Stimulated activated CD4-positive, alpha-beta T cell treated with anti-CD3 and anti-CD28 coated beads, Interleukin-12 subunit alpha, Interleukin-12 subunit beta, amount 100 ng/mL, for 48 hours (primary cell): ENCODE results near the gene PDE3A.

Experiments used
- DNase-seq, 3 donors: peaks; one replicate each; pipeline ENCODE4 v3.0.0-alpha.2; 2020; ENCODE audit warnings: low read depth in 2 of 3, low spot score in 1 of 3

The PDE3A gene

DNA sequence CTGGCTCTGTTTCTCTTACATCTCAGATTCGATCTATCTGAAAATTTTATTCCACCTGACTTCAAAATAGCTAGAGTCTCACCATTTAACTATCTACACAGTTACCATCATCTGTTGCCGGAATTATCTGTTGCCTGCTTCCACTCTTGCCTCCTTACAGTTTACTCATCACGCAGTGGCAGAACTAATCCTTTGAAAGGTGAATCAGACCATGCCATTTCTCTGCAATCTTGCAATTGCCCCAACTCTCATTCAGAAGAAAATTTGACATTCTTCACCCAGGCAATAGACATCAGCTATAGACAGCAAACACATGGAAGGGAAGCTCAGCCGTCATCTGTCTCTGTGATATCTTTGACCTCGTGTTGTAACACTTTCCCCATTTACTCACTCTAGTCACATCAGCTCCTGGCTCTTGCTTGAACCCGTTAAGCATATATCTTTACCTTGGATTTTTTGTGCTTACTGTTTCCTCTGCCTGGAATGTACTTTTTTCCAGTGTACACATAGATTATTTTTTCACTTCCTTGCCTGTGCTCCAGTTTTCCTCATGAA, 85.5 kb downstream of the PDE3A start:
- no peak for DNase-seq

DNA sequence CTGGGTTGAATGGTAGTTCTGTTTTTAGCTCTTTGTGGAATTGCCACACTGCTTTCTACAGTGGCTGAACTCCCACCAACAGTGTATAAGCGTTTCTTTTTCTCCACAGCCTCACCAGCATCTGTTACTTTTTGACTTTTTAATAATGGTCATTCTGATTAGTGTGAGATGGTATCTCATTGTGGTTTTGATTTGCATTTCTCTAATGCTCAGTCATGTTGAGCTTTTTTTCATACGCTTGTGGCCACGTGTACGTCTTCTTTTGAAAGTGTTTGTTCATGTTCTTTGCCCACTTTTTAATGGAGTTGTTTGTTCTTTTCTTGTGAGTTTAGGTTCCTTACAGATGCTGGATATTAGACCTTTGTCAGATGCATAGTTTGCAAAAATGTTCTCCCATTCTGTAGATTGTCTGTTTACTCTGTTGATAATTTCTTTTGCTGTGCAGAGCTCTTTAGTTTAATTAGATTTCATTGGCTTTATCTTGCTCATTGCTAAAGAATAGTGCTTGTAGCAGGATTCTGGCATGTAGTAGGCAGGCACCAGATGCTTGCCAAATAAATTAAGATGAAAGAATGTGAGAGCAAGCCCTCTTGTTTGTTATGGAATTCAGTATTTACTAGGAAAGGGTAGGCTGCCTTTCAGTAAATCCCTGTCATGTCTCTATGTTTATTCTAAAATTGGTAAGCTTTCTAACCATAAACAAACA, 86.8 kb downstream of the PDE3A start:
- no peak for DNase-seq

DNA sequence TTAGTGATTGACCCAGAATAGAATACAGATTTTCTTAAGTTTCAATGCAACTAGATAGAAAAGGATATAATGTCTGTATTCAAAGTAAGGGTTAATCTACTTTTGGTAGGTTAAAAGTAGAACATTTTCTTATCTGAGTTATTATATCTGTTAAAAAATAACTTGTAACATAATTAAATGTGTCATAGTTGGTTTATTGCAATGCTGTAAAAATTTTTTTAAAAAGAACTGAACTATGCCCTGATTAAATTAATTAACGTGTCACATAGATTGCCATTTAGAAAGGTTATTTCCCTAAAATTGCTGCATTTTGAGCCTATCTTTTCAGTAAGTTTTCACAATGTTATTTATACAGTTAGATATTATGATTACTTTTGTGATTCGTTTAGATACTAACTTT, 89.2 kb downstream of the PDE3A start:
- no peak for DNase-seq

DNA sequence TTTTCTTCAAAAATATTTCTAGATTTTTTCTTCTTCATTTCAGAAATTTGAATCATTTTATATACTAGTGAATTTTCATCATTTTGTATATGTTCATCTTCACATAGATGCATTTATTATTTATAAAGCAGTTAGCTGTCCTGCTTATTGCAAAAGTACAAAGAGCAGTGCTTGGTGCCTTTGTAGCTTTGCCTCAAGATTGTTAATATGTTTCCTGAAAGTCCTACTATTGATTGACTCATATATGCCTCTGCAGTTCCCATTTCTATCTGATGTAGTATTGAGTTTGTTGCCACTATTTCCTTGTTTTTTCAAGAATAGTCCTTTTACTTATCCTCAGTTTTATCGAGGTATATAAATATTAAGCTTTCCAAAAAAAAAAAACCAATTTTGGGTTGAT, 89.7 kb downstream of the PDE3A start:
- DNase-seq, result no peak

DNA sequence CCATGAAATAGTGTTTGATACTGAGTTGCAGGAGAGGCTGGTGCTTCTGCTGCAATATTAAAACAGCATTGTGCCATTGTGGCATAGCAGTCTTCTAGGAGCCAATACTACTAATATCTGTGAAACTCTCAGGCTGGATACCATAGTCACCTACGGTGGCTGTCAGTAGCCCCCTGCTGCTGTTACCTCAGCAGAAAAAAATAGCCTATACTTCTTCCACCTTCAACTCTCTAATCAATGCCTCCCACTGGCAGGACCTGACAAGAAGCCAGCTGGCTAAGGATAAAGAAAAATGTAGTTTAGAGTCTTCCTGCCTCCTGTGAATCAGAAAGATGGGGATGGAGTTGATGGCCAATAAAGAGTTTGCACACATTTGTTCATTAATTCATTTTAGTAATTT, 91.6 kb downstream of the PDE3A start:
- DNase-seq, result no peak

DNA sequence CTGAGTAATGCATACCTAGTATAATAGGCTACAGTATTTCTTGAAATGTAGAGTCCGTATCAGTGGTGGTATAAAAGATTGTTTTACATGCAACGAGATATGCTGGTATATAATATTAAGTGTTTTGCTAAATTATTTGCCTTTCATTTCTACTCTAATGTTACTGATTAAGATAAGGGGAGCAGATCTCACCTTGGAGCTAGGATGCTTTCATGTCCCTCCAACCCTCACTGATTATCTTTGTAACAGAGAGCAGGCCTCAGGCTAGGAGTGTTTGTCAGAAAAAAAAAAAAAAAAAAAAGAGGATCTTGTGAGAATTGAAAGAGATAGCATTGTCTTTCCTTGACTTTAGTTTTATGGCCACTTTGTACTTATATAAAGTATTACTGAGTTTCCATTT, 92.6 kb downstream of the PDE3A start:
- no peak for DNase-seq

DNA sequence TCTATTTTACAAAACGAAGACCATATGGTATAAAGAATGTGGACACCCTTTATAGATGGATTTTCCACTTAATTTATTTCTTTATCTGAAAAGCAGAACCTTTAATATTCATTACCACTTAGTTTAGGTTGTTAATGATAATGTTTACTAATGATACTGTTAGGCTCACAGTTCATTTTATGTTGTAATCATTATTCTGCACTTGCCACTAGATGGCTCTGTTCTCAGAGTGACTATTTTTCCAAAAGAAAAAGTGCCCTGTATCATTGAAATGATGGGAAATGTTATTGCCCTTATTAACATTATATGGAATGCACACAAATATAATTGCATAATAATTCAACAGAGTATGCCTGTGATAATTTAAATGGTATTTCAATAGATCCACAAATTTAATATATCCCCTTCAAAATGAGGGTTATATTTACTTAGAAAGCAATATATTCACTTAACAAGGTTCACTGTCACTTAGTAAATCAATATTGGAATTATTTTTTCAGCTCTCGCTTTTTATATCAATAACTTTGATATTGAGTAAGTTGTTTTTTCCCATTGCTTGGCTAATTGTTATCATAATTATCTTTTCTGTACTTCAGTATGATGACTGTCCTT, 95.7 kb downstream of the PDE3A start:
- no peak for DNase-seq

DNA sequence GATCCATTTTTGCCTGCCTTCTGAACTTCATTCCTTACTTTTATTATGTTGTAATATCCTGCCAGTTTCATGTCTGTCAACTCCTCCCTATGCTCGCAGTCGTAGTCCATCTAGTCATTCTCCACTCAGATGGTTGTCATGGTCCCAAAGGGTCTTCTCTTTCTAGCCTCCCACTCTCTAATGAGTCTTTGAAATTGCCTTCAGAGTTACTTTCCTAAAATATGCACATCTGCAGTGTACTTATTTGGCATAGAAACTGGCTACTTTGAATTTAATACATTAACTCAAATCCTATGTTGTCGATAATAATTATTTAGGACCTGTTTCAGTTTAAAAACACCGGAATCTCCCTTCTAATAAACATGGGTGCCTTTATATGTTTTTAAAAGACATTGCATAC, 101.0 kb downstream of the PDE3A start:
- no peak for DNase-seq

DNA sequence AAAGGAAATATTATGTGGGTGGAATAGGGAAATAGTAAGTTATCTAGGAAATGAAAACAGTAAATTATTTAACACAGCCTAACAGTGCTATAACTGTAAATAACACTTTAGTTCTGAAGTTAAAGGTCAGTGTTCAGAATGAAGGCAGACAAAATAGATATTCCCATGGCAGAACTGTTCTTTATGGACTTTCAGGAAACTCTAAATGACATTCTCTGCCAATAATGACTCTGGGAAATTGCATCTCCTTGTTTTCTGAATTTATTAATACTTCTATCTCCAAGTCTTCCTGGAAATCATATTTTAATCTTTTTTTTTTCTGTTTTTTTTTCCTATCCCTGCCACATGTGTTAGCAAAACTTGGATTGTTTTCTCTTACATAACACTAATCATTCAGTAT, 101.4 kb downstream of the PDE3A start:
- DNase-seq, result no peak

DNA sequence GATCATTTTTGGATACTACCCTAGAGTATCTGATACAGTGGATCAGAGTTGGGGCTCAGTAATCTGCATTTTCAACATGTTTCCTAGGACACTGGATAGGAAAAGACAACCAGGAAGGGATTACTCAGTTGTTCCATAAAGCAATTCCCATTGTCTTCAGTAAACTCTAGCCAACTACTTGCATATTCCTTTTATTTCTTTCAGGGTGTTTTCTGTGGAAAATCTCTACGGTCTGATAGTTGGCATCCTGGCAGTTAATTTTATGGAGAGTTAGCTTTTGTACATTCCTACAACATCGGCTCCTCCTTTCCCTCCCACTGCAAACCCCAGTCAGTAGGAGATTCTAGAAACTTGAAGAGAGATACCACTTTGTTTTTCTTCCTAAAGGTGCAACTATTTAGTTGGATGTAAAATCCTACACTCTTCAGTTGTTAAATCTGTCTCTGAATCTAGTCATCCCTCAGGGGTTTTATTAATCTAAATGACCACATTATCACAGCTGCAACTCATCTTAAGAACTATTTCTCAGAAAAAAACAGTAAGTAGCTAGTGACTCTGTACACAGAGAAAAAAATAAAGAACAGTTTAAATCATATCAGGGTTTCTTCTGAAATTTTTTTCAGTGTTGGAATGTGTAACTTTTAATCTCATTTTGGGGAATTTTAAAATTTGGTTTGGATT, 103.9 kb downstream of the PDE3A start:
- no peak for DNase-seq

DNA sequence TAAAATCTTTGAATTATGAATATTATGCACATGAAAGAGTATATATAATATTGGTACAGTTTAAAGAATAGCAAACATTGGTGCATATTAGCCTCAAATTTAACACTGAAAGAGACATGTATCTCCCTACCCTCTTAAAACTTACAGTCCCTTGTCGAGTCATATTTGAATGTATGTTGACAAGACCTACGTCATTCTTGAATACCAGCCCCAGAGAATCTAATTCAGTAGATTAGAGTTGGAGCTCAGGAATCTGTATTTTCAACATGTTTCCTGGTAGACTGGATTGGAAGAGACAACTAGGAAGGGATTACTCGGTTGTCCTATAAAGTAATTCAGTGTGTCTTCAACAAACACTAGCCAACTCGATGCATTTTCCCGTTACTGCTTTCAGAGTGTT, 104.8 kb downstream of the PDE3A start:
- no peak for DNase-seq

DNA sequence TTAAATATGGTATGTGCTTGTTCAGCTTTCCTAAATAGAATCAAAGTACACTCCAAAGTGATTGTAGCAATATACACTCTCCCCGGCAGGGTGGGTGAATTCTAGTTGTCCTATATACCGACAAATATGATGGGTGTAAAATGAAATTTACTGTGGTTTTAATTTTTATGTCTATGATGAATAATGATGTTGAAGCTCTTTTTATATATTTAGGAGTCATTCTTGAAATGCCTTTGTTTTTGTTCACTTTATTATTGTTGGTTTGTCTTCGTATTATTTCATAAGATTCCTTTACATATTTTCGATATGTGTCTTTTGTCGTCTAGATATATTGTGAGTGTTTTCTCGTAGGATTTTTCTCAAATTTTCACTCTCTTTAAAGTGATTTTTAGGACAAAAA, 105.7 kb downstream of the PDE3A start:
- DNase-seq, result no peak

DNA sequence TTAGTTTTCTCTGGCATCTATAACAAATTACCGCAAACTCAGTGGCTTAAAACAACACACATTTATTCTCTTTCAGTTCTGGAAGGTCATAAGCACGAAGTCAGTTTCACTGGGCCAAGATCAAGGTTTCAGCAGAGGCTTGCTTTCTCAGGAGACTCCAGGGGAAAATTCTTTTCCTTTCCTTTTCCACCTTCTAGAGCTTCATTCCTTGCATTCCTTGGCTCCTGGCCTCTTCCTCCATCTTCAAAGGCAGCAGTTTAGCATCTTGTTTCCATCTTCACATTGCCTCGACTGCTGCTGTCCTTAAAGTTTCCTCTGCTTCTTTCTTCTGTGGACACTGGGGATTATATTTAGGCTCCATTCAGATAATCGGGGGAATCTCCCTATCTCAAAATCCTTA, 106.1 kb downstream of the PDE3A start:
- DNase-seq, result no peak

DNA sequence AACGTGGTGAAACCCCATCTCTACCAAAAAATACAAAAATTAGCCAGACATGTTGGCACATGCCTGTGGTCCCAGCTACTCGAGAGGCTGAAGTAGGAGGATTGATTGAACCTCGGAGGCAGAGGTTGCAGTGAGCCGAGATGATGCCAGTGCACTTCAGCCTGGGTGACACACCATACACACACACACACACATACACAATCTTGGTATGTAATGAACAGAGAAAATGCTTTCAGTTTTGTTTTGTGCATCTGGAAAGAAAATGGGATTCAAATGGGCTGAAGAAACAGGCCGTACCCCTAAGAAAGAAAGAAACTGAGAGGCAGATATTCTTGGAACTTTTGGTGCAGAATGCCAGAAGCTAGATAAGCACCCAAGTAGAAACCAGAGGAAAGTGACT, 107.2 kb downstream of the PDE3A start:
- DNase-seq, result no peak

DNA sequence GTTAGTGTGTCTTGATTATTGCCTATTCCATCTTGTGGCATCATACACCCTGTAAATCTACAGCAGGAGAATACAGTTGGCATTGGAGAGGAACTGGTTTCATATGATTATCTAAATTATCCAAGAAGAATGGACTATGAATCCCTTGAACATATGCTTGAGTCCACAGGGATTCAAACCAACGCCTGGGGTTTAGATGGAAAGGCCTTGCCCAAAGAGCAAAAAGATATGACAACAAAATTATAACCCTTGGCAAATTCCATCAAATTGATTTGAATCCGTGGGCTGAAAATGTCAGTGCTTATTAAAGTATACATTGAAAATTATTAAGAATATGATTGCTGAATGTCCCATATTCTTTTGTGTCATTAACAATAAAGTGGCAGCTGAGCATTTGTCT, 108.2 kb downstream of the PDE3A start:
- no peak for DNase-seq

DNA sequence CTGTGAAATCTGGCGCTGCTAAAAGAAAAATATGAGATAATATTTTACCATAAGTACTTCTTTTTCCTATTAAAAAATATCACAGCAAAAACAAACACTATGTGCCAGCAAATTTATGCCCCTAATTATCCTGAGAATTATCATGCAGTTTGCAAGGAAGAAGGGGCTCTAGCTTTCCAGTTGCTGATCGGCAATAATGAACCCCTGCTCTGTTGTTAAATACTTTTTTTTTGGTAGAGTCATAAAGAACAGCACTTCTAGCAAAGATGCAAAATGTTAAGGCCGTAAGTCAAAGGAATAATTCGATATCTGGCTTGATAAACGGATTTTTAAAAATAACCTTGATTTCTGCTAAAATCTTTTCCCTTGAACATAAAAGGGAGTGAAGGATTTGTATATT, 108.9 kb downstream of the PDE3A start:
- DNase-seq, result no peak

DNA sequence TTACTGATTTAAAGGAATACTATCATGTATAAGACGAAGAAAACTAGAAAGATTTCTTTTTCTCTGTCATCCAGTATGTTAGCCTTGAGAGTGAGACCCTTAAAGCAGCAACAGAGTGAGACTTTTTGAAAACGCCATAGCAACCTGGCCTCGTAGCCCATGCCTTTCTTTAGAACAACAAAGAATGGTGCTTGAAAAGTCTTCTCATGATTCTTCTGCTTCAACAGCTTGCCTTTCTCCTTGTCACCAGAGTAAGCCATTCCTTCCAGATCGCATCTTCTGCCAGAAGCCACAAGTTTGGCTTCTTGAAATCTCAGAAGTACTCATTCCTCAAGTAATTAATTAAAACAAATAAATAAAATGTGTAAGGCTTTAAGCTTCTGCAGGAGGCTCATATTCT, 109.3 kb downstream of the PDE3A start:
- no peak for DNase-seq

DNA sequence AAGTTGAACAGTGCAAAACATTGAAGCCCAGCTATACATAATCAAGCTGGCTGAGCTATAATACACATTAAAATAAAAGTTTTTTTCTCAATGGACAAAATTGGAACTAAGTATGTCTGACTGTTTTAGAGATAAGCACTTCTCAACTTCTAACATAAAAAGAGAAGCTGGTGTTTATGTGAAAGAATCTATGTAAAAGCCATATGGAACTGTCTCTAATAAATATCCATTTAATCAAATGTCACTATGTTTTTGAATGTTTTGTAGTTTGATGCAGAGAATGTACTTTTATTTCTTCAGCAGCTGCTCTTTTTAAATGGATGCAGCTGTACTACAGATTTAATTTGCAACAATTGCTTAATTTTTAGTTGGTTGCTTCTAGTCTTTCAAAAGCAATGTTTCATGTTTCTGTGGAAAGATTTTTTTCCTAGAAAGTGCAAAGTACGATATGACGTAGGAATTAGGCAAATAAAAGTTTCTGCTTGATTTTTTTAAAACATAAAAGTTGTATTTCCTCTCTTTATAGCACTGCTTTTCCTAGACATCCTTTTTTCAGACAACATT, 114.2 kb downstream of the PDE3A start:
- no peak for DNase-seq

DNA sequence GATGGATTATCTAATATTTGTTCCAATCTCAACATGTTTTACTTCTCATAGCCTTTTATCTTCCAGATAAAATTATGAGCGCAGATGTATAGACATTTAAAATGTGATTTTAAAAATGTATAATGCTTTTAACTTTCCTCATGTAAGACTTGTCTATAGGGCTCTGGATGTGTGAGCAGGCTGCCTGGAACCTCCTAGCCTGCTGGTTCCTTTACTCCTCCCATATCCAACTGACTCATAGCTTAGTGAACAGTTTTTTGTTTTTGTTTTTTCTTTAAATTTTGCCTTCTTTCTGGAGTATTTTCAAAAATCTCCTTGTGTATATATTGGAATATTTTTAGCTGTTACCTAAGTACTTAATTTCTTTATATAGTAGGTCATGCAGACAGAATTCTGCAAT, 115.4 kb downstream of the PDE3A start:
- DNase-seq, result no peak

DNA sequence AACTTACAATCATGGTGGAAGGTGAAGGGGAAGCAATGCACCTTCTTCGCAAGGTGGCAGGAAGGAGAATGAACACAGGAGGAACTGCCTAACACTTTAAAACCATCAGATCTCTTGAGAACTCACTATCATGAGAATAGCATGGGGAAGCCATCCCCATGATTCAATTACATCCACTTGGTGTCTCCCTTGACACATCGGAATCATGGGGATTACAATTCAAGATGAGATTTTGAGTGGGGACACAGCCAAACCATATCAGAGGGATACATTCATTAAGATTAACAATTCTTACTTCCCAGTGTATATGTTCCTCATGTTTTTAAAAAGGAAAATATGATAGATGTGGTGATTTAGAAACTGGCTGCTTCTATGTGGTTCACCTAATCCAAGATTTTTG, 117.9 kb downstream of the PDE3A start:
- DNase-seq, result no peak

DNA sequence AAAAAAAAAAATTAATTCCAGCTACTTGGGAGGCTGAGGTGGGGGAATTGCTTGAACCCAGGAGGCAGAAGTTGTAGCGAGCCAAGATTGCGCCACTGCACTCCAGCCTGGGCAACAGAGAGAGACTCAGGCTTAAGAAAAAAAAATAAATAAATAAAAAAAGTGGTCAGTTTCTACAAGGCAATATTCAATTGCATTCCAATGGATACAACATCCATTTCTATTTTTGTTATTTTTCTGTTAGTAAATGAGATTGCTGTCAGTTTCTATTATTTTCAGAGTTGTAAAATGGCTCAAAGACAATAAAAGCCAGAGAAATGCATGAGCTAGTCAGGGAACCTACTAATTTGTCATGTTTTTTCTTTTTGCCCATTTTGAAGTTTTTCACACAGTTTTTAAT, 119.2 kb downstream of the PDE3A start:
- no peak for DNase-seq

DNA sequence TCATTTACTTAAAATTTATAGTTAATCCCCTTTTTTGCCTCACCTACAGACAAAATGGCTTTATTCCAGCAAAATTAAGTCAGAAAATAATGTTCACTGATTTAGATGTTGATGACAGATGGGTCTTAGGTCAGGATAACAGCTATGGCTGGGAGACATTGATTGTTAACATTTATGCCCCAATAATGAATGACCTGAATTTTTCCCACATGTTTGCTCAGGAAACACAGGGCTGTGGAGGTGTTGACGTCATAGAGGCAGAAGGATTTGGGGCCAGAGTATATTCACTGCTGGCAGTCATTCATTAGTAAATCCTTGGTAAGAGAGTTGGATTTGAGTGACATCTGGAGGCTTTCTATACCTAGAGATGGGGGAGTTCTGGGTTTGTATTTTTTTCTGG, 121.3 kb downstream of the PDE3A start:
- no peak for DNase-seq
